Astrocyte (in vitro differentiated cells and primary cell): Measurements from ENCODE around the gene SLC5A3. TPM values are rescaled to one million over a fixed set of nuclear protein-coding genes. Genes with fewer than 3 reads are reported as not detected.

Experiments
- DNase-seq: peaks from one replicate; pipeline ENCODE4 v3.0.0-alpha.2; 2010; ENCODE audit warnings: low read depth
- FAIRE-seq: peaks from 2 replicates; lab custom pipeline; 2011; peaks lifted over from hg19 to GRCh38; lab: Jason Lieb, UNC
- H2AFZ ChIP-seq: 2 replicates; pipeline ENCODE4 v1.6.0; 2012; ENCODE audit warnings: low read depth, low read length, inconsistent platforms
- H3K27ac ChIP-seq: 2 replicates; pipeline ENCODE4 v1.5.1; 2011; ENCODE audit warnings: low read depth, low read length, inconsistent platforms
- H3K27me3 ChIP-seq: 2 replicates; pipeline ENCODE4 v1.6.0; 2011; ENCODE audit warnings: low read length, inconsistent platforms; ENCODE audit not compliant: insufficient read depth
- H3K36me3 ChIP-seq: 2 replicates; pipeline ENCODE4 v1.5.1; 2011; ENCODE audit warnings: low read length, inconsistent platforms; ENCODE audit not compliant: insufficient read depth
- H3K4me1 ChIP-seq: 2 replicates; pipeline ENCODE4 v1.5.1; 2011; ENCODE audit warnings: low read length, inconsistent platforms; ENCODE audit not compliant: insufficient read depth
- H3K4me2 ChIP-seq: 2 replicates; pipeline ENCODE4 v1.6.0; 2012; ENCODE audit warnings: low read length, inconsistent platforms
- H3K4me3 ChIP-seq: 2 replicates; pipeline ENCODE4 v1.5.1; 2011; ENCODE audit warnings: low read depth, mild to moderate bottlenecking, low read length, inconsistent platforms; ENCODE audit not compliant: insufficient read depth
- H3K79me2 ChIP-seq: 2 replicates; pipeline ENCODE4 v1.6.0; 2012; ENCODE audit warnings: mild to moderate bottlenecking, low read length, inconsistent platforms; ENCODE audit not compliant: insufficient read depth
- H3K9ac ChIP-seq: 2 replicates; pipeline ENCODE4 v1.6.0; 2012; ENCODE audit warnings: mild to moderate bottlenecking, low read length, inconsistent platforms
- H3K9me3 ChIP-seq: 2 replicates; pipeline ENCODE4 v1.5.1; 2012; ENCODE audit warnings: low read depth, mild to moderate bottlenecking, low read length, inconsistent platforms; ENCODE audit not compliant: insufficient read depth
- H4K20me1 ChIP-seq: 2 replicates; pipeline ENCODE4 v1.6.0; 2012; ENCODE audit warnings: low read length, inconsistent platforms; ENCODE audit not compliant: insufficient read depth
- H3K27ac Mint-ChIP-seq: one replicate; pipeline ENCODE4 v1.8.0; 2021; ENCODE audit warnings: mild to moderate bottlenecking, mixed read lengths; ENCODE audit not compliant: unreplicated experiment
- H3K27me3 Mint-ChIP-seq: one replicate; pipeline ENCODE4 v1.8.0; 2021; ENCODE audit warnings: low read depth, mixed read lengths; ENCODE audit not compliant: unreplicated experiment
- H3K36me3 Mint-ChIP-seq: one replicate; pipeline ENCODE4 v1.8.0; 2021; ENCODE audit warnings: low read depth, mixed read lengths; ENCODE audit not compliant: unreplicated experiment
- H3K4me1 Mint-ChIP-seq: one replicate; pipeline ENCODE4 v1.8.0; 2021; ENCODE audit warnings: low read depth, mixed read lengths; ENCODE audit not compliant: unreplicated experiment
- H3K4me3 Mint-ChIP-seq: one replicate; pipeline ENCODE4 v1.8.0; 2021; ENCODE audit warnings: mild to moderate bottlenecking, moderate library complexity, mixed read lengths; ENCODE audit not compliant: unreplicated experiment
- H3K9me3 Mint-ChIP-seq: one replicate; pipeline ENCODE4 v1.8.0; 2021; ENCODE audit warnings: mild to moderate bottlenecking, mixed read lengths; ENCODE audit not compliant: unreplicated experiment
- CTCF ChIP-seq: IDR thresholded peaks from 2 replicates; pipeline ENCODE4 v1.5.1; 2011; ENCODE audit warnings: low read depth, mild to moderate bottlenecking, inconsistent platforms, low read length, moderate library complexity; ENCODE audit not compliant: insufficient read depth
- EZH2 ChIP-seq: IDR thresholded peaks from 2 replicates; pipeline ENCODE4 v1.6.1; 2012; ENCODE audit warnings: mild to moderate bottlenecking, low read length, inconsistent platforms; ENCODE audit not compliant: insufficient read depth
- total RNA-seq: library from RNA; stranded (reverse); gene quantifications from 2 replicates; pipeline ENCODE4 v1.2.1, GENCODE V29; 2021

SLC5A3 gene
- total RNA-seq, 1 donor from 2014 or later, result 22.1 TPM

GRCh38 chr21:34031835-34032370 lies 41.5 kb upstream of the SLC5A3 start:
- H3K27me3 ChIP-seq, result no peaks in the 10 kb centered on the region
- H3K4me2 ChIP-seq, result no peak overlapping the region
- no peak overlapping the region for H2AFZ ChIP-seq
- H3K27ac Mint-ChIP-seq, result no peak overlapping the region
- H3K4me1 ChIP-seq, result peaks cover 7% of the 10 kb centered on the region
- peaks cover 1% of the 10 kb centered on the region for H3K36me3 Mint-ChIP-seq
- H3K27me3 Mint-ChIP-seq, result no peaks in the 10 kb centered on the region
- H3K36me3 ChIP-seq, result no peaks in the 10 kb centered on the region
- TF ChIP-seq CTCF (no peak), EZH2 (no peak)
- no peaks in the 10 kb centered on the region for H3K4me1 Mint-ChIP-seq
- H4K20me1 ChIP-seq, result no peaks in the 10 kb centered on the region
- H3K9me3 ChIP-seq, result no peaks in the 10 kb centered on the region
- no peak overlapping the region for H3K9ac ChIP-seq
- no peak overlapping the region for H3K4me3 ChIP-seq
- no peaks in the 10 kb centered on the region for H3K79me2 ChIP-seq
- no peak overlapping the region for H3K27ac ChIP-seq
- H3K9me3 Mint-ChIP-seq, result peaks cover 7% of the 10 kb centered on the region
- DNase-seq (no peak), FAIRE-seq (no peak)
- no peak overlapping the region for H3K4me3 Mint-ChIP-seq

DNA sequence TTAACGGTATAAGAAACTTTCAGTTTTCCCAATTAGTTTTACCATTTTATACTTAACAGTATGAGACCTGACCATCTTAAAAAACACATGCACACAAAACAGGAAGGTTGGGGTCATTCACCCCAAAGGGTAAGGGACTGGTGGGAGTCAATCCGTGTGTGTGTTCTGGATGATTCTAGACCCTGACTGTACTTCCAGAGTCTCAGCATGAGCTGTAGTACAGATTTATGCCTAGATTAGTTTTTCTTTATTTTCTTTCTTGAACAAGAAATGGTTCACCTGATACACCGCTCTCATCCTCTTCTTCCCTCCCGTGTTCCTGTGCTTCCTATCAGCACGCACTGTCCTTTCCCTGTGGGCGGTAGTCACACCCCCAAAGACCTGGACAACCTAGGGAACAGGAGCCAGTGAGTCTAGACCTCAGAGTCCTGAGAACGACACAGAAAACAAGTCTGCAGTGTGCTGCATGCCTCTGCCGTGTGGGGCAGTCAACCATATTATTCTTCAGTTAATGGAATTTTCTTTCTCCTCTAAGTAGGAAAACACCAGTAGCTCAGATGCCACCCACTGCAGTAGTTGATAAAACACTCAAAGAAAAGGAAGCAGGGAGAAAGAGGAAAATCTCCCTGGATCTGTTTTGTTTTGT lies 38.9 kb upstream of the SLC5A3 start:
- Mint-ChIP-seq H3K27me3 (no peaks in the 10 kb centered on the region), H3K9me3 (peaks cover 8% of the 10 kb centered on the region), H3K4me3 (no peak overlapping the region), H3K27ac (no peak overlapping the region), H3K36me3 (peaks cover 1% of the 10 kb centered on the region), H3K4me1 (peaks cover 12% of the 10 kb centered on the region)
- Histone ChIP-seq H3K4me3 (no peak overlapping the region), H3K4me1 (peaks cover 18% of the 10 kb centered on the region), H3K27me3 (no peaks in the 10 kb centered on the region), H3K79me2 (no peaks in the 10 kb centered on the region), H3K9me3 (no peaks in the 10 kb centered on the region), H2AFZ (no peak overlapping the region), H4K20me1 (no peaks in the 10 kb centered on the region), H3K4me2 (no peak overlapping the region), H3K9ac (no peak overlapping the region), H3K36me3 (no peaks in the 10 kb centered on the region), H3K27ac (no peak overlapping the region)
- TF ChIP-seq EZH2 (no peak), CTCF (no peak)
- DNase-seq (no peak), FAIRE-seq (no peak)
